GM23338 (cell line): ENCODE data around the gene RAET1G. TPM values are rescaled to one million over a fixed set of nuclear protein-coding genes. Genes with fewer than 3 reads are reported as not detected.

Source experiments
- ATAC-seq: fragments of 200-7000 bp; cut with Tn5 transposase; 3 replicates; pipeline ENCODE4 v1.9.1; 2020
- DNase-seq: peaks from one replicate; pipeline ENCODE4 v3.0.0-alpha.2; 2015; ENCODE audit warnings: low spot score
- H2AFZ ChIP-seq: fragments of 200-600 bp; sonication (generic); 2 replicates; pipeline ENCODE4 v1.8.0; 2016; ENCODE audit warnings: antibody characterized with exemption, mild to moderate bottlenecking, moderate library complexity
- H3F3A ChIP-seq: fragments of 200-600 bp; sonication (generic); replicated peaks from 2 replicates; pipeline ENCODE4 v1.8.0; 2017; ENCODE audit warnings: antibody characterized with exemption, mixed run types, low read depth
- H3K27ac ChIP-seq: fragments of 200-600 bp; sonication (generic); 2 replicates; pipeline ENCODE4 v1.6.1; 2016; ENCODE audit warnings: low read depth
- H3K27me3 ChIP-seq: fragments of 200-600 bp; sonication (generic); 2 replicates; pipeline ENCODE4 v1.8.0; 2016; ENCODE audit warnings: mild to moderate bottlenecking, mixed run types, moderate library complexity; ENCODE audit not compliant: insufficient read depth
- H3K36me3 ChIP-seq: fragments of 200-600 bp; sonication (generic); 2 replicates; pipeline ENCODE4 v1.8.0; 2016; ENCODE audit warnings: mild to moderate bottlenecking; ENCODE audit not compliant: insufficient read depth
- H3K4me1 ChIP-seq: fragments of 200-600 bp; sonication (generic); 2 replicates; pipeline ENCODE4 v1.8.0; 2016; ENCODE audit warnings: mild to moderate bottlenecking, moderate library complexity; ENCODE audit not compliant: insufficient read depth
- H3K4me2 ChIP-seq: fragments of 200-600 bp; sonication (generic); 2 replicates; pipeline ENCODE4 v1.7.1; 2017; ENCODE audit warnings: mixed run types
- H3K4me3 ChIP-seq: fragments of 200-600 bp; sonication (generic); 2 replicates; pipeline ENCODE4 v1.6.1; 2016; ENCODE audit warnings: mixed run types
- H3K79me2 ChIP-seq: fragments of 200-600 bp; sonication (generic); replicated peaks from 2 replicates; pipeline ENCODE4 v1.8.0; 2017; ENCODE audit warnings: mild to moderate bottlenecking; ENCODE audit not compliant: insufficient read depth
- H3K9me2 ChIP-seq: fragments of 200-600 bp; sonication (generic); 2 replicates; pipeline ENCODE4 v1.8.0; 2017; ENCODE audit not compliant: insufficient read depth
- H4K20me1 ChIP-seq: fragments of 200-600 bp; sonication (generic); replicated peaks from 2 replicates; pipeline ENCODE4 v1.8.0; 2017; ENCODE audit warnings: mild to moderate bottlenecking; ENCODE audit not compliant: insufficient read depth
- H3K27ac Mint-ChIP-seq: 2 replicates; pipeline ENCODE4 v1.8.0; 2020; ENCODE audit warnings: inconsistent platforms, mild to moderate bottlenecking, moderate library complexity, mixed read lengths
- H3K27me3 Mint-ChIP-seq: 3 replicates; pipeline ENCODE4 v1.8.0; 2022; ENCODE audit warnings: low read depth, mild to moderate bottlenecking, moderate library complexity, mixed read lengths, inconsistent platforms; ENCODE audit not compliant: insufficient read depth, poor library complexity
- H3K36me3 Mint-ChIP-seq: 3 replicates; pipeline ENCODE4 v1.8.0; 2021; ENCODE audit warnings: low read depth, mild to moderate bottlenecking, inconsistent platforms, moderate library complexity, mixed read lengths
- H3K4me1 Mint-ChIP-seq: 3 replicates; pipeline ENCODE4 v1.8.0; 2020; ENCODE audit warnings: mild to moderate bottlenecking, inconsistent platforms, mixed read lengths
- H3K4me3 Mint-ChIP-seq: 3 replicates; pipeline ENCODE4 v1.8.0; 2021; ENCODE audit warnings: moderate library complexity, mild to moderate bottlenecking, inconsistent platforms, mixed read lengths
- H3K9me3 Mint-ChIP-seq: 3 replicates; pipeline ENCODE4 v1.8.0; 2020; ENCODE audit warnings: moderate library complexity, mild to moderate bottlenecking, inconsistent platforms, mixed read lengths
- CREB1 ChIP-seq: fragments of 250-450 bp; sonication (Bioruptor Pico); IDR thresholded peaks from 2 replicates; pipeline ENCODE4 v1.5.0; 2020; ENCODE audit warnings: low read depth, mild to moderate bottlenecking, moderate library complexity
- EZH2 ChIP-seq: fragments of 200-600 bp; sonication (generic); IDR thresholded peaks from one replicate; pipeline ENCODE4 v1.8.0; 2017; ENCODE audit warnings: antibody characterized with exemption, mild to moderate bottlenecking, low read depth; ENCODE audit not compliant: unreplicated experiment
- EZH2phosphoT487 ChIP-seq: fragments of 200-600 bp; sonication (generic); IDR thresholded peaks from one replicate; pipeline ENCODE4 v1.8.1; 2018; ENCODE audit warnings: antibody characterized with exemption; ENCODE audit not compliant: unreplicated experiment
- JUNB ChIP-seq: IDR thresholded peaks from one replicate; pipeline ENCODE4 v1.6.1; 2016; ENCODE audit warnings: antibody characterized with exemption; ENCODE audit not compliant: unreplicated experiment
- NANOG ChIP-seq: IDR thresholded peaks from 2 replicates; pipeline ENCODE4 v1.6.1; 2016; ENCODE audit warnings: antibody characterized with exemption, borderline replicate concordance
- POLR2AphosphoS5 ChIP-seq: IDR thresholded peaks from 2 replicates; pipeline ENCODE4 v1.6.1; 2016; ENCODE audit warnings: antibody characterized with exemption, low read depth
- STAT1 ChIP-seq: IDR thresholded peaks from one replicate; pipeline ENCODE4 v1.6.1; 2016; ENCODE audit warnings: antibody characterized with exemption; ENCODE audit not compliant: unreplicated experiment
- ZNF331 ChIP-seq: fragments of 250-450 bp; sonication (Bioruptor Pico); IDR thresholded peaks from 2 replicates; pipeline ENCODE4 v1.5.0; 2020; ENCODE audit warnings: low read depth, mild to moderate bottlenecking, moderate library complexity
- polyA plus RNA-seq: library from polyadenylated mRNA; unstranded; fragments of >200 nt; fragmentation: Nextera tagmentation; extraction: Ambion mirVana; gene quantifications from 2 replicates; pipeline ENCODE4 v1.2.1, GENCODE V29; 2016
- total RNA-seq: library from RNA; depleted of rRNA; stranded (reverse); fragments of >200 nt; shearing (Covaris generic); gene quantifications from 2 replicates; pipeline ENCODE4 v1.2.3, GENCODE V29; 2014
- TF ChIP-seq, protein P1 (sequence below), 2 experiments: fragments of 200-600 bp in 1 of 2; sonication (generic) in 1 of 2; conservative IDR thresholded peaks; 2 replicates each; pipeline versions ENCODE4 v1.5.1 to v1.6.1; 2016 to 2017; ENCODE audit warnings: antibody characterized with exemption in 2 of 2, low read depth in 2 of 2, mild to moderate bottlenecking in 2 of 2, moderate library complexity in 1 of 2
- TF ChIP-seq, protein P2 (sequence below): fragments of 250-450 bp; sonication (Bioruptor Pico); IDR thresholded peaks from 2 replicates; pipeline ENCODE4 v1.5.0; 2020; ENCODE audit warnings: mild to moderate bottlenecking, moderate library complexity

Gene RAET1G
- total and polyA plus RNA-seq, 2 experiments from 2014 or later = not detected

DNA sequence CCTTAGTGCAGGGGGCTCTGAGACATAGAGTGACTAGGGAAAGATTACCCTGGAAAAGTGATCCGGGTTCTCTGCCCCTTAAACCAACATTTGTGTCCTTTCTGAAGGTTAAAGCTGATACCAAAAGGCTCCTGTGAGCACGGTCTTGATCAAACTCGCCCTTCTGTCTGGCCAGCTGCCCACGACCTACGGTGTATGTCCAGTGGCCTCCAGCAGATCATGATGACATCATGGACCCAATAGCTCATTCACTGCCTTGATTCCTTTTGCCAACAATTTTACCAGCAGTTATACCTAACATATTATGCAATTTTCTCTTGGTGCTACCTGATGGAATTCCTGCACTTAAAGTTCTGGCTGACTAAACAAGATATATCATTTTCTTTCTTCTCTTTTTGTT, 25.7 kb upstream of the RAET1G start:
- Histone ChIP-seq H3K4me1 (no peaks in the 10 kb centered on the region), H3K27me3 (peaks cover 80% of the 10 kb centered on the region), H3K9me2 (no peaks in the 10 kb centered on the region), H3K79me2 (no peaks in the 10 kb centered on the region), H3K36me3 (no peaks in the 10 kb centered on the region), H4K20me1 (no peaks in the 10 kb centered on the region; the same call in 1 of the 2 replicates), H3F3A (no peaks in the 10 kb centered on the region), H3K4me2 (no peak overlapping the region), H3K4me3 (no peak overlapping the region), H2AFZ (no peak overlapping the region), H3K27ac (no peak overlapping the region)
- H3K27me3 Mint-ChIP-seq = peaks cover 64% of the 10 kb centered on the region
- no peak for ATAC-seq
- no peaks in the 10 kb centered on the region for H3K36me3 Mint-ChIP-seq
- TF ChIP-seq POLR2AphosphoS5 (no peak), ZNF331 (CRISPR knock-in tag) (no peak), EZH2 (no peak), STAT1 (no peak), EZH2phosphoT487 (no peak), NANOG (no peak), JUNB (no peak), CREB1 (CRISPR knock-in tag) (no peak)
- TF ChIP-seq, protein P1, sequence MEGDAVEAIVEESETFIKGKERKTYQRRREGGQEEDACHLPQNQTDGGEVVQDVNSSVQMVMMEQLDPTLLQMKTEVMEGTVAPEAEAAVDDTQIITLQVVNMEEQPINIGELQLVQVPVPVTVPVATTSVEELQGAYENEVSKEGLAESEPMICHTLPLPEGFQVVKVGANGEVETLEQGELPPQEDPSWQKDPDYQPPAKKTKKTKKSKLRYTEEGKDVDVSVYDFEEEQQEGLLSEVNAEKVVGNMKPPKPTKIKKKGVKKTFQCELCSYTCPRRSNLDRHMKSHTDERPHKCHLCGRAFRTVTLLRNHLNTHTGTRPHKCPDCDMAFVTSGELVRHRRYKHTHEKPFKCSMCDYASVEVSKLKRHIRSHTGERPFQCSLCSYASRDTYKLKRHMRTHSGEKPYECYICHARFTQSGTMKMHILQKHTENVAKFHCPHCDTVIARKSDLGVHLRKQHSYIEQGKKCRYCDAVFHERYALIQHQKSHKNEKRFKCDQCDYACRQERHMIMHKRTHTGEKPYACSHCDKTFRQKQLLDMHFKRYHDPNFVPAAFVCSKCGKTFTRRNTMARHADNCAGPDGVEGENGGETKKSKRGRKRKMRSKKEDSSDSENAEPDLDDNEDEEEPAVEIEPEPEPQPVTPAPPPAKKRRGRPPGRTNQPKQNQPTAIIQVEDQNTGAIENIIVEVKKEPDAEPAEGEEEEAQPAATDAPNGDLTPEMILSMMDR (conservative IDR thresholded peaks at IDR 0.05; ENCODE audit: low read depth in 2 of 2) = no peak
- TF ChIP-seq, protein P2, sequence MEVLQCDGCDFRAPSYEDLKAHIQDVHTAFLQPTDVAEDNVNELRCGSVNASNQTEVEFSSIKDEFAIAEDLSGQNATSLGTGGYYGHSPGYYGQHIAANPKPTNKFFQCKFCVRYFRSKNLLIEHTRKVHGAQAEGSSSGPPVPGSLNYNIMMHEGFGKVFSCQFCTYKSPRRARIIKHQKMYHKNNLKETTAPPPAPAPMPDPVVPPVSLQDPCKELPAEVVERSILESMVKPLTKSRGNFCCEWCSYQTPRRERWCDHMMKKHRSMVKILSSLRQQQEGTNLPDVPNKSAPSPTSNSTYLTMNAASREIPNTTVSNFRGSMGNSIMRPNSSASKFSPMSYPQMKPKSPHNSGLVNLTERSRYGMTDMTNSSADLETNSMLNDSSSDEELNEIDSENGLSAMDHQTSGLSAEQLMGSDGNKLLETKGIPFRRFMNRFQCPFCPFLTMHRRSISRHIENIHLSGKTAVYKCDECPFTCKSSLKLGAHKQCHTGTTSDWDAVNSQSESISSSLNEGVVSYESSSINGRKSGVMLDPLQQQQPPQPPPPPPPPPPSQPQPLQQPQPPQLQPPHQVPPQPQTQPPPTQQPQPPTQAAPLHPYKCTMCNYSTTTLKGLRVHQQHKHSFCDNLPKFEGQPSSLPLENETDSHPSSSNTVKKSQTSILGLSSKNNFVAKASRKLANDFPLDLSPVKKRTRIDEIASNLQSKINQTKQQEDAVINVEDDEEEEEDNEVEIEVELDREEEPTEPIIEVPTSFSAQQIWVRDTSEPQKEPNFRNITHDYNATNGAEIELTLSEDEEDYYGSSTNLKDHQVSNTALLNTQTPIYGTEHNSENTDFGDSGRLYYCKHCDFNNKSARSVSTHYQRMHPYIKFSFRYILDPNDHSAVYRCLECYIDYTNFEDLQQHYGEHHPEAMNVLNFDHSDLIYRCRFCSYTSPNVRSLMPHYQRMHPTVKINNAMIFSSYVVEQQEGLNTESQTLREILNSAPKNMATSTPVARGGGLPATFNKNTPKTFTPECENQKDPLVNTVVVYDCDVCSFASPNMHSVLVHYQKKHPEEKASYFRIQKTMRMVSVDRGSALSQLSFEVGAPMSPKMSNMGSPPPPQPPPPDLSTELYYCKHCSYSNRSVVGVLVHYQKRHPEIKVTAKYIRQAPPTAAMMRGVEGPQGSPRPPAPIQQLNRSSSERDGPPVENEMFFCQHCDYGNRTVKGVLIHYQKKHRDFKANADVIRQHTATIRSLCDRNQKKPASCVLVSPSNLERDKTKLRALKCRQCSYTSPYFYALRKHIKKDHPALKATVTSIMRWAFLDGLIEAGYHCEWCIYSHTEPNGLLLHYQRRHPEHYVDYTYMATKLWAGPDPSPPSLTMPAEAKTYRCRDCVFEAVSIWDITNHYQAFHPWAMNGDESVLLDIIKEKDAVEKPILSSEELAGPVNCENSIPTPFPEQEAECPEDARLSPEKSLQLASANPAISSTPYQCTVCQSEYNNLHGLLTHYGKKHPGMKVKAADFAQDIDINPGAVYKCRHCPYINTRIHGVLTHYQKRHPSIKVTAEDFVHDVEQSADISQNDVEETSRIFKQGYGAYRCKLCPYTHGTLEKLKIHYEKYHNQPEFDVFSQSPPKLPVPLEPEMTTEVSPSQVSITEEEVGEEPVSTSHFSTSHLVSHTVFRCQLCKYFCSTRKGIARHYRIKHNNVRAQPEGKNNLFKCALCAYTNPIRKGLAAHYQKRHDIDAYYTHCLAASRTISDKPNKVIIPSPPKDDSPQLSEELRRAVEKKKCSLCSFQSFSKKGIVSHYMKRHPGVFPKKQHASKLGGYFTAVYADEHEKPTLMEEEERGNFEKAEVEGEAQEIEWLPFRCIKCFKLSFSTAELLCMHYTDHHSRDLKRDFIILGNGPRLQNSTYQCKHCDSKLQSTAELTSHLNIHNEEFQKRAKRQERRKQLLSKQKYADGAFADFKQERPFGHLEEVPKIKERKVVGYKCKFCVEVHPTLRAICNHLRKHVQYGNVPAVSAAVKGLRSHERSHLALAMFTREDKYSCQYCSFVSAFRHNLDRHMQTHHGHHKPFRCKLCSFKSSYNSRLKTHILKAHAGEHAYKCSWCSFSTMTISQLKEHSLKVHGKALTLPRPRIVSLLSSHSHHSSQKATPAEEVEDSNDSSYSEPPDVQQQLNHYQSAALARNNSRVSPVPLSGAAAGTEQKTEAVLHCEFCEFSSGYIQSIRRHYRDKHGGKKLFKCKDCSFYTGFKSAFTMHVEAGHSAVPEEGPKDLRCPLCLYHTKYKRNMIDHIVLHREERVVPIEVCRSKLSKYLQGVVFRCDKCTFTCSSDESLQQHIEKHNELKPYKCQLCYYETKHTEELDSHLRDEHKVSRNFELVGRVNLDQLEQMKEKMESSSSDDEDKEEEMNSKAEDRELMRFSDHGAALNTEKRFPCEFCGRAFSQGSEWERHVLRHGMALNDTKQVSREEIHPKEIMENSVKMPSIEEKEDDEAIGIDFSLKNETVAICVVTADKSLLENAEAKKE (CRISPR knock-in tag) = no peak
- peaks cover 5% of the 10 kb centered on the region; the same call in 2 of the 3 replicates for H3K4me1 Mint-ChIP-seq
- no peak overlapping the region for H3K4me3 Mint-ChIP-seq
- H3K27ac Mint-ChIP-seq = no peak overlapping the region
- no peak for DNase-seq
- no peaks in the 10 kb centered on the region for H3K9me3 Mint-ChIP-seq
